Neural cell (in vitro differentiated cells): ENCODE measurements around the gene UCP3. TPM values are rescaled to one million over a fixed set of nuclear protein-coding genes. Genes with fewer than 3 reads are reported as not detected.

Experiments
- H2AFZ ChIP-seq: fragments of 200-600, 300-800 bp; sonication (generic), shearing (Covaris generic); 2 replicates; pipeline ENCODE4 v1.6.0; 2014; ENCODE audit warnings: low read depth, mild to moderate bottlenecking, antibody characterized with exemption, low read length, moderate library complexity
- H3F3A ChIP-seq: fragments of 200-600 bp; shearing (Covaris generic); 2 replicates; pipeline ENCODE4 v1.6.1; 2016; ENCODE audit warnings: mild to moderate bottlenecking, moderate library complexity, mixed read lengths, antibody characterized with exemption, low read length; ENCODE audit not compliant: insufficient read depth, poor library complexity, severe bottlenecking
- H3K27ac ChIP-seq: fragments of 200-600, 300-800 bp; sonication (generic), shearing (Covaris generic); 2 replicates; pipeline ENCODE4 v1.5.1; 2014; ENCODE audit warnings: mild to moderate bottlenecking, low read length, moderate library complexity
- H3K27me3 ChIP-seq: fragments of 300-800, 200-600 bp; sonication (generic), shearing (Covaris generic); 2 replicates; pipeline ENCODE4 v1.6.0; 2014; ENCODE audit warnings: mild to moderate bottlenecking, low read depth, low read length, moderate library complexity; ENCODE audit not compliant: insufficient read depth
- H3K36me3 ChIP-seq: fragments of 300-800, 200-600 bp; sonication (generic), shearing (Covaris generic); 2 replicates; pipeline ENCODE4 v1.5.1; 2014; ENCODE audit warnings: mild to moderate bottlenecking, antibody characterized with exemption, low read length, moderate library complexity; ENCODE audit not compliant: insufficient read depth
- H3K4me2 ChIP-seq: fragments of 300-800, 200-600 bp; sonication (generic), shearing (Covaris generic); 2 replicates; pipeline ENCODE4 v1.6.0; 2014; ENCODE audit warnings: mild to moderate bottlenecking, low read length
- H3K4me3 ChIP-seq: fragments of 300-800, 200-600 bp; sonication (generic), shearing (Covaris generic); 2 replicates; pipeline ENCODE4 v1.5.1; 2014; ENCODE audit warnings: mild to moderate bottlenecking, low read length, moderate library complexity
- H3K79me2 ChIP-seq: fragments of 200-600 bp; shearing (Covaris generic); replicated peaks from 2 replicates; pipeline ENCODE4 v1.6.0; 2014; ENCODE audit warnings: mild to moderate bottlenecking, low read length, moderate library complexity; ENCODE audit not compliant: insufficient read depth
- H3K9ac ChIP-seq: fragments of 300-800, 200-600 bp; sonication (generic), shearing (Covaris generic); 2 replicates; pipeline ENCODE4 v1.6.1; 2016; ENCODE audit warnings: mild to moderate bottlenecking, low read length, mixed read lengths
- H3K9me2 ChIP-seq: fragments of 200-600 bp; shearing (Covaris generic); 2 replicates; pipeline ENCODE4 v1.6.1; 2016; ENCODE audit warnings: mild to moderate bottlenecking, low read length, mixed read lengths; ENCODE audit not compliant: insufficient read depth
- H3K9me3 ChIP-seq: fragments of 200-600, 300-800 bp; sonication (generic), shearing (Covaris generic); 2 replicates; pipeline ENCODE4 v1.6.1; 2016; ENCODE audit warnings: mild to moderate bottlenecking, mixed run types, low read length, moderate library complexity, mixed read lengths
- H4K20me1 ChIP-seq: fragments of 200-600 bp; shearing (Covaris generic); 2 replicates; pipeline ENCODE4 v1.6.1; 2016; ENCODE audit warnings: mild to moderate bottlenecking, mixed run types; ENCODE audit not compliant: insufficient read depth
- CTCF ChIP-seq: fragments of 450-650 bp; IDR thresholded peaks from 2 replicates; pipeline ENCODE4 v1.5.1; 2014; ENCODE audit warnings: antibody characterized with exemption, mild to moderate bottlenecking, moderate library complexity; ENCODE audit not compliant: poor library complexity, severe bottlenecking
- EP300 ChIP-seq: fragments of 450-650 bp; conservative IDR thresholded peaks from 2 replicates; pipeline ENCODE4 v1.6.1; 2014; ENCODE audit warnings: antibody characterized with exemption, mild to moderate bottlenecking, moderate library complexity; ENCODE audit not compliant: poor library complexity, severe bottlenecking
- EZH2 ChIP-seq: fragments of 200-600, 300-800 bp; shearing (Covaris generic), sonication (generic); IDR thresholded peaks from 2 replicates; pipeline ENCODE4 v1.6.1; 2014; ENCODE audit warnings: antibody characterized with exemption, low read length, borderline replicate concordance, mild to moderate bottlenecking; ENCODE audit not compliant: insufficient read depth, poor library complexity, severe bottlenecking
- MXI1 ChIP-seq: fragments of 450-650 bp; conservative IDR thresholded peaks from 2 replicates; pipeline ENCODE4 v1.6.1; 2014; ENCODE audit warnings: antibody characterized with exemption, mild to moderate bottlenecking; ENCODE audit not compliant: poor library complexity, severe bottlenecking
- POLR2AphosphoS5 ChIP-seq: IDR thresholded peaks from 2 replicates; pipeline ENCODE4 v1.6.1; 2012
- RAD21 ChIP-seq: fragments of 450-650 bp; conservative IDR thresholded peaks from 2 replicates; pipeline ENCODE4 v1.6.1; 2014; ENCODE audit warnings: antibody characterized with exemption, mild to moderate bottlenecking, moderate library complexity
- REST ChIP-seq: IDR thresholded peaks from 2 replicates; pipeline ENCODE4 v1.6.1; 2012; ENCODE audit warnings: borderline replicate concordance
- SMC3 ChIP-seq: fragments of 450-650 bp; conservative IDR thresholded peaks from 2 replicates; pipeline ENCODE4 v1.6.1; 2014; ENCODE audit warnings: antibody characterized with exemption, mild to moderate bottlenecking, moderate library complexity; ENCODE audit not compliant: poor library complexity
- TAF1 ChIP-seq: IDR thresholded peaks from 2 replicates; pipeline ENCODE4 v1.6.1; 2012; ENCODE audit warnings: low read depth
- polyA plus RNA-seq: library from polyadenylated mRNA; depleted of rRNA; stranded (reverse); fragments of >200 nt; gene quantifications from 2 replicates; pipeline ENCODE4 v1.2.3, GENCODE V29; 2014

UCP3 gene
- polyA plus RNA-seq, 1 donor from 2014 or later: 7.8 TPM

DNA sequence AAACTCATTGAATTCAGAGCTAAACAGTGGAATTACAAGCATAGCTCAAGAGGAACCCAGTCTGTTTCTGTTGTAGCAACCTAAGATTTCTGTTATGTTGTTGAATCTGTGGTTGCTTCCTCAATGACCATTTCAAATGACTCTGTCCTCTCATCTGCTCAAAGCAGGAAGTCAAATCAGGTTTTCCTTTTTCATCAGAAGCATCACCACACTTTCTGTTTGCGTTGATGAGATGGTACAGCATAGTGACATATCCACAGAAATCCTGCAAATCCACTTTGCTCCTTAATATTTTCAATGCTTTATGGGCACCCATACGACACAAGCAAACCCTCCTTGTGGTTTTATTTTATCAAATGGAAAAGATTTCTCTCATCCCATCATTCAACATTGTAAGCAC lies 13.6 kb downstream of the UCP3 start:
- Histone ChIP-seq H3K27ac (no peak overlapping the region), H3F3A (no peaks in the 10 kb centered on the region), H4K20me1 (no peaks in the 10 kb centered on the region), H3K79me2 (no peaks in the 10 kb centered on the region), H2AFZ (no peak overlapping the region), H3K4me2 (no peak overlapping the region), H3K9me2 (no peaks in the 10 kb centered on the region), H3K9ac (no peak overlapping the region), H3K27me3 (no peaks in the 10 kb centered on the region), H3K9me3 (no peaks in the 10 kb centered on the region), H3K4me3 (no peak overlapping the region), H3K36me3 (no peaks in the 10 kb centered on the region)
- TF ChIP-seq REST (no peak), EP300 (no peak), POLR2AphosphoS5 (no peak), SMC3 (no peak), CTCF (no peak), EZH2 (no peak), MXI1 (no peak), TAF1 (no peak), RAD21 (no peak)

DNA sequence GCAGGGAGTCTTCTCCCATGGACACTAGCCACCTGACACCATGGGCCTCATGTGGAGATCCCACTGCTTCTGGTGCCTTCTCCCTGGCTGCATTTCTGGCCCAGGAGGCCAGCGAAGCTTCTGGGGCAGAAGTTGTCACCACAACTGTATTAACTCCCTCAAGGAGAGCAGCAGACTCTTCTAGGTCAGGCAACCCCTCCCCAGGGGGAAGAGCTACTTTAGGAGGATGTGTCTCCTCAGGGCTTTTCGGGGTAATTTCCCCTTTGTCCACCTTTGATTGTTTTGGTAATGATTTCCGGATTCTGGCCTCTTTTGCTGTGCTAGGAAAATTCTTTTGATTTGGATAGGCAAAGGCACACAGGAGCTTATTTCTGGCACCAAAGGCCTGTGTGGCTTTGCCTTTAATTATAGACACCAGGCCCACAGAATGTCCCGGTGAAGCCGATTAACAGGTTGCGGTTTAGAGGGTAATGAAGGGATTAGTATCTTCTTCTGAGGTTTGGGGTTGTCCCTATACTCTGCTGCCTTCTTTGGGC lies 17.3 kb downstream of the UCP3 start:
- H3K27me3 ChIP-seq: no peaks in the 10 kb centered on the region
- H3F3A ChIP-seq: no peaks in the 10 kb centered on the region
- H3K27ac ChIP-seq: no peak overlapping the region
- H3K4me2 ChIP-seq: no peak overlapping the region
- H3K9ac ChIP-seq: no peak overlapping the region
- no peaks in the 10 kb centered on the region for H4K20me1 ChIP-seq
- no peak overlapping the region for H2AFZ ChIP-seq
- H3K4me3 ChIP-seq: no peak overlapping the region
- TF ChIP-seq TAF1 (no peak), EP300 (no peak), EZH2 (no peak), CTCF (no peak), RAD21 (no peak), SMC3 (no peak), REST (no peak), MXI1 (no peak), POLR2AphosphoS5 (no peak)
- no peaks in the 10 kb centered on the region for H3K9me2 ChIP-seq
- H3K36me3 ChIP-seq: no peaks in the 10 kb centered on the region
- no peaks in the 10 kb centered on the region for H3K9me3 ChIP-seq
- H3K79me2 ChIP-seq: no peaks in the 10 kb centered on the region
